HG02763 (cell line): ENCODE measurements around the gene TMEM185A.
"Not testable (repeated sequence)": the region's sequence is repeated elsewhere in the genome, so short reads cannot be mapped to it uniquely, and the experiment has no call there.

Experiments
- ATAC-seq: cut with Tn5 transposase; IDR thresholded peaks from one replicate; pipeline ENCODE4 v1.9.1; 2021; ENCODE audit warnings: mild to moderate bottlenecking, moderate library complexity; ENCODE audit not compliant: unreplicated experiment

TMEM185A gene

DNA sequence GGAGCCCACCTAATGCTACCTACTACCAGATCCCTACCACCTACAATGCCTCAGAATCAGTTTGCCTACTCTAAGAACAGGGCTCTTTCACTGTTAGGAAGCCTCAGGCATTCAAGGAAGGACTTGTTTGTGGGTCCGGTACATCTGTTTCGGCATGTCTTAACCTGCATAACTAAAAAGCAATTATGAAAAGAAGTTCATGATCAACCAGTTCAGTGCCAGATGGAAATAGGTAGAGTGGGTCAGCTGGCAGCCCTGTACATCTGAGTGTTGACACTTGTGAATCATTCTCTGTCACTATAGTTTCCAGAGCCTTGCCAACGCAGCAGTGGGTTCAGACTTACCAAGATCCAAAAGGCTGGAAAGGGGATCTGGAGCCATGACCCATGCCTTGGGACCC is 3.3 kb downstream of the TMEM185A start:
- no peak for ATAC-seq

DNA sequence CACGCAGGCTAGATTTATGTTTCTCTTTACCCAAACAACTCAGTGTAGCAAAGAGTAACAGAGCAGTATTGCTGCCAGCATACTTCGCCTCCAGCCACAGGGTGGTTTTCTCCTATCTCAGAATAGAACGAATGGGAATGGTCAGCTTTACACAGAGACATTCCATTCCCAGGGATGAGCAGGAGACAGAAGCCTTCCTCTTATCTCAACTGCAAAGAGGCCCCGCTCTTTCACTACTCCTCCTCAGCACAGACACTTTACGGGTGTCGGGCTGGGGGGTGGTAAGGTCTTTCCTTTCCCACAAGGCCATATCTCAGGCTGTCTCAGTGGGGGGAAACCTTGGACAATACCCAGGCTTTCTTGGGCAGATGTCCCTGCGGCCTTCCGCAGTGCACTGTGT is 4.8 kb downstream of the TMEM185A start:
- not testable (repeated sequence) for ATAC-seq

DNA sequence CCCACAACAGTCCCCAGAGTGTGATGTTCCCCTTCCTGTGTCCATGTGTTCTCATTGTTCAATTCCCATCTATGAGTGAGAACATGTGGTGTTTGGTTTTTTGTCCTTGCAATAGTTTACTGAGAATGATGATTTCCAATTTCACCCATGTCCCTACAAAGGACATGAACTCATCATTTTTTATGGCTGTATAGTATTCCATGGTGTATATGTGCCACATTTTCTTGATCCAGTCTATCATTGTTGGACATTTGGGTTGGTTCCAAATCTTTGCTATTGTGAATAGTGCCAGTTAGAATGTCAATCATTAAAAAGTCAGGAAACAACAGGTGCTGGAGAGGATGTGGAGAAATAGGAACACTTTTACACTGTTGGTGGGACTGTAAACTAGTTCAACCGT is 11.9 kb downstream of the TMEM185A start:
- not testable (repeated sequence) for ATAC-seq

DNA sequence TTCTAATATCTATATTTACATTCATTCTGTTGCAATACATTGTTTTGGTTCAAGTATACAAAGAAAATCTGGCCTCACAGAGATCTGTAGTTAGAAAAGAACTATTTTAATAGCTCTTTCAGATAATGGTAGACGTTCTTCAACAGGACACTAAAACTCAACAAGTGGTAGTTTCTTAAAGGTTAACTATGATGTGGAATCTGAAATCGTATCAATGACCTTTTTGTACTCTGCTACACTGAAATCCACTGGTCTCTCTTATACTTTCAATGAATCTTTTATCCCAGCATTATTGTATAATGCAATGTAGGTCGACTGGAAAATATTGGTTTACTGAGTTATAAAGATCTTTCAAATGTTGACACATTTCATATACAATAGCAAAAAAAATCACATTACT is 12.7 kb downstream of the TMEM185A start:
- ATAC-seq, result no peak

DNA sequence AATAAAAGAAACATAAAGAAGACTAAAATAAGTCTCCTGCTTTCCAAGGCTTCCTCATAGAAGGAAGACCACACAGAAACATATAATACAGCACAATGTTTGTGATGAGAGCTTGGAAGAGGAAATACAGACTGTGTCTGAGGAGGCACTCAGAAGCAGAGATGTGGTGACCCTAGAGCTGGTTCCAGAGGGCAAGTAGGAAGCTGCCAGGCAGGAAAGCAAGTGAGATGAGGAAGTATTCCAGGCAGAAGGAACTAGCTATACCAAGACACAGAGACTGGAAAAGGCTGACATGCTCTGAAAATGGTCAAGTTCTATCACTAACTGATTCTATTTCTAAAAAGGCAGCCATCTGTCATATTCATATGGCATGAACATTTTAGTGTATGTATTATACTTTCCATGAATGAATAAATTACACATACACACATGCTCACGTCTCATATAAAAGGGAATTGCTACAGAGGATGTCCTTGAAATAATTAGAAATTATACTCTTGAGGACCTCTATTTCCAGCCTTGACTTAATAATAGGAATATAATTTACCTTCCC is 19.9 kb downstream of the TMEM185A start:
- ATAC-seq, result no peak

DNA sequence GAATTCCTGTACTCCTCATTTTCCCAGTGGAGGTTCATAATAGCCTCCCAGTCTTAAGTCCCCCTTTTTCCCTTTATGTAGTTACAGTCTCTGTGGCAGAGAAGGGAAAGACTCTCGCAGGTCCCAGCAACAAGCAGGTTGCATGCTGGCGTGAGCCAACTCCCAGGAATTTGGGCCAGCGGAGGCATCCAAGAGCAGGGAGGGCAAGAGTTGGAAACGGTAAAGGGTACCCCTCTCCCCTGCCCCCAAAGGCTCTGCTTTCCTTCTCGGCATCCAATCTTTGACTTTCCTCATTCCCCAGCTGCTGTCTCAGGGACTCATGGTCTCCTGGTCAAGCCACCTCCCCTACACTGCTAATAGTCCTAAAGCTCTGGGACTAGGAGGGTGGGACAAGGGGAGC is 21.1 kb downstream of the TMEM185A start:
- ATAC-seq, result no peak

DNA sequence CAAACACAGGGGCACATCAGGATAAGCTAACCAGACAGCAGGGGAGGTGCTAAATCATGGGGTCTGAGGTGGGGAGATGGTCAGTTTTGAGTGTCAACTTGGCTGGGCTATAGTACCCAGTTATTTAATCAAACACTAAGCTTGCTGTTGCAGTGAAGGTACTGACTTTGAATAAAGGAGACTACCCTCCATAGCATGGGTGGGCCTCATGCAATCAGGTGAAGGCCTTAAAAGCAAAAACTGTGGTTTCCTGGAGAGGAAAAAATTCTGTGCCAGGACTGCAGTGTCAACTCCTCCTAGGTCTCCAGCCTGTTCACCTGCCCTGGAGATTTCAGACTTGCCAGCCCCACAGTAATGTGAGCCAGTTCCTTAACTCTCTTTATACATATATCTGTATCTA is 23.9 kb downstream of the TMEM185A start:
- ATAC-seq, result no peak

DNA sequence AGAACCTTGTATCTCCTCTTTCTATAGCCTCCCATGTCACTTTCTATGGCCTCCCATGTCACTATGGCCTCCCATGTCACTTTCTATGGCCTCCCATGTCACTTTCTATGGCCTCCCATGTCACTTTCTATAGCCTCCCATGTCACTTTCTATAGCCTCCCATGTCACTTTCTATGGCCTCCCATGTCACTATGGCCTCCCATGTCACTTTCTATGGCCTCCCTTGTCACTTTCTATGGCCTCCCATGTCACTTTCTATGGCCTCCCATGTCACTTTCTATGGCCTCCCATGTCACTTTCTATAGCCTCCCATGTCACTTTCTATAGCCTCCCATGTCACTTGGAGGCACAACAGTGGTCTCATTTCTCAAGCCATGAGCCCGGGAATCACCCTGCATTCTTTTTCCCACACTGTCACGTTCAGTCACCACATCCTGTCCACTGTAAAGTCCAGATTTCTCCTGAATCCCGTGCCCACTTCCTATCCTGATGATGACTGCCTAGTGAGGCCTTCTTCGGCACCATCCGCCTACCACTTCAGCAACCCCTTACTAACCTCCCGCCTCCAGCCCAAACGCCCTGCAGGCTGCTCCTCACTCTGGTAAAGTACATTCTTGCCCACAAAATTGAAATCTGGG is 26.2 kb downstream of the TMEM185A start:
- not testable (repeated sequence) for ATAC-seq

DNA sequence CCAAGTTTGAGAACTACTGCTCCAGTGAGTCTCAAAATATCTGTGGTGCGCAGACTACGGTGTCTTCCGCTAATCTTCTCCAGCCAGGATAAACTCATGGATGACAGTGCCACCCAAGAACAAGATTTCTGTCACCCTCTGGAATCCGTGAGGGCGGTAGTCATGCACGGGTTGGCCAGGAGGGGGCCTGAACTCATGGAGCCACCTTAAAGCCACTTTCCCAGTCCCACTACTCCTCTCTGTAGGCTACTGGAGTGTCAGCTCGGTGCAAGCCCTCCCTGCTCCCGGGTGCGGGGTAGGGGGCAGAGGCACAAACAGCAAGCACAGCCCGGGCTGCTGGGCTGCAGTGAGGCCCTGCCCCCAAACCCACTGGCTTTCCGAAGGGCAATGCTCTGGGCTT is 33.0 kb downstream of the TMEM185A start:
- ATAC-seq, result not testable (repeated sequence)

DNA sequence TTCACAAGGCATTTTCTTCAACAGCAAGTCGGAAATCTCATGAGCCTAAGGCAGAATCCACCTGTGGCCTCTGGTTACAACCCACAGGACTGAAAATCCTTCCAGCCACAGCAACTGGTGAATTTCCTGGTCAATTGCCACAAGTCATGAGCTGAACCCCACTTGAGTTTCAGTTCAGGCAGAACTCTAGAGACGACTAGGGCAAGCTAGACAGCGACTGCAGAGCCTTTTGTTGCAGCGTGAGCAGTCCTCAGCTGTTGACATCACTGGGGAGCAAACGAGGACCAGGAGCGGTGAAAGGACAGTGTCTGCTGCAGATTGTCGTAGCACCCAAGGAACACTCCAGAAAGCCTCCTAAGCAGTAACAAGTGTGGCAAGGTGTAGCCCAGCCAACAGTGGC is 35.6 kb downstream of the TMEM185A start:
- not testable (repeated sequence) for ATAC-seq

DNA sequence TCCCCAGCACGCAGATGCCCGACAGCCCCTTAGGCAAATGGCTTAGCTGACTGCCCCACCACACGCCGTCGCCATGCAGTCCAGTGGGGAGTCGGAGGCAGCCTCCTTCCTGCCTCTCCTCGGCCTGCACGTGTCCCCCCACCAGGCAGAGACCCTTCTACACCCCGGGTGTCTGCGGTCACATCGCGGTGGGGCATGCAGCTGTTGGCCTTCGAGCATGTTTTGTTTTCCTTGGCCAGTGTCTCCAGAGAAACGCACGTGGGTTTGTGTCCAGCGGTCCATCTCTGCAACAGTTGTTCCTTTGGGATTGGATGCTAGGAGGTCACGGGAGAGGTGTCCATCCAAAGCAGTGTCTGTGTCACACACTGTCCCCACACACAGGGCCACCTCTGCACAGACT is 36.4 kb downstream of the TMEM185A start, which contains the start of gene HSFX2:
TSS of gene HSFX2 (minus strand) at position 101 of the 400 bp plus-strand sequence. CDS start 614 bp downstream, outside the sequence.
- ATAC-seq, result not testable (repeated sequence)

DNA sequence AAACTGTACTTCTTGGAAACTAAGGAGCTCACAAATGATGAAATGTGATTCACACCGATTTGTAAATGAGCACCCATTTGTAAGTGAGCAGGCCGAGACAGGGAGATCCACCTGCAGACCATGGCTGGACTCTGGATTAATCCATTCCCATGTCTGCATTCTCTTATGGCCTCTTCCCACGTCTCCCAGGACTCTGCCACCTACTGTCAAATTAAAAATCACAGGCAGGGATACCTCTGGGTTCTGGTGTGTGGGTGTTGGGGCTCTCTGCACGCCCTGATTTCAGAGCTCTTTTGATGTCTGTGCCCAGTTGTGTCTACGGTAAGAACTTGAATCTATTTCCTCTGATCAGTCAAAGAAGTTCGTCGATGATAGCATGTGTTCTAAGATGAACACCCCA is 40.6 kb downstream of the TMEM185A start:
- ATAC-seq, result not testable (repeated sequence)

DNA sequence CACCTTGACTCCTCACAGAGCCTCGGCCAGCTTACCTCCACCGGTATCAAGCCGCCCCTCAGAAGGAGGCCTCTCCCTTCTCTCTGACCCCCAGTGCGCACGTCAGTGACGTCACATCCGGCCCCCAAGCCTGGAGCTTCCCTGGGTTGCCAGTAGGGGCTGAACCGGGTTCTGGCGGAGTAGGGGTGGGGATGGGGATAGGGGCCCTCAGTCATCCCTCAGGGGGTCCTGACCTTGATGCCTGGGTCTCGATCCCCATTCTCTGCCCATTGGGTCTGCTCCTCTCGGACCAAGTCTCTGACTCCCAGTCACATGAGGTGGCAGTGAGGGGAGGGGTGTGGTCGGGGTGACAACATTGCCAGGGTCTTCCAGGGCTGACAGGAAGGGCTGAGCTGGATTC is 44.2 kb downstream of the TMEM185A start, which contains the start of gene MAGEA9B:
TSS of gene MAGEA9B (minus strand) at position 101 of the 400 bp plus-strand sequence. CDS start 4,280 bp downstream, outside the sequence.
- not testable (repeated sequence) for ATAC-seq

DNA sequence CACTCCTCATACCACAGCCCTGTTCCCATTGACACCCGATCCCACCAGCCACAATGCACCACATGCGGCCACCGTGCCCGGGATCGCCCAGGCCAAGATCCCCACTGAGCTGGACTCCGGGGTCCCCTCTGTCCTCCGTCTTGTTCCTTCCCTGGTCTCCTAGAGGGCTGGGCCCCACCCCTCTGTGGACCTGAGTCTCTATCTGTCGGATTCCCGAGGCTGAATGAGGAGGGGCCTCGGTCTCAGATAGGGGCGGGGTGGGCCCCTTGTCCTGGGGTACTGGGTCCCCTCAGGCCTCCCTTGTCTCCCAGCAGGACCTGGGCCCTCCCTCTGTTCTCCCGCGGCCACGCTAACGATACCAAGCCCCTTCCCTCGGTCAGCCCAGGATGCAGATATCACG is 46.0 kb downstream of the TMEM185A start:
- ATAC-seq, result not testable (repeated sequence)

DNA sequence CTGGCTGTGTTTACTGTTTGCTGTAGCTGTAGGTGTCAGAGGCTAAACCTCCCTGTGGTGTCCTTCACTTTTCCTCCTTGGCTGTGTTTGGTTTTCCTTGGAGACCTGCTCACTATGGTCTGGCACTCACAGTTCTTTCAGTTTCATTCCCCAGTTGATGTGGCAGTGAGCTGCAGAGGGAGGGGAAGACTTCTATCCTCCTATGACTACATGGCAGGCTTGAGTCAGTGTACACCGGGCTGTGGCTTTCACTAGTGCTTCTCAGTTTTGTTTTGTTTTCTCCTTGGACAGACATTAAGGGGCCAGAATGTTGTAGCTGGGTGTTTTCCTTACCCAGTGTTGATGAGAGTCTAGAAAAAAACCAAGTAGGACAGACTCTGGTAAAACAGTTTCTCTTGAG is 58.1 kb downstream of the TMEM185A start:
- peak; percentile 100 for ATAC-seq

DNA sequence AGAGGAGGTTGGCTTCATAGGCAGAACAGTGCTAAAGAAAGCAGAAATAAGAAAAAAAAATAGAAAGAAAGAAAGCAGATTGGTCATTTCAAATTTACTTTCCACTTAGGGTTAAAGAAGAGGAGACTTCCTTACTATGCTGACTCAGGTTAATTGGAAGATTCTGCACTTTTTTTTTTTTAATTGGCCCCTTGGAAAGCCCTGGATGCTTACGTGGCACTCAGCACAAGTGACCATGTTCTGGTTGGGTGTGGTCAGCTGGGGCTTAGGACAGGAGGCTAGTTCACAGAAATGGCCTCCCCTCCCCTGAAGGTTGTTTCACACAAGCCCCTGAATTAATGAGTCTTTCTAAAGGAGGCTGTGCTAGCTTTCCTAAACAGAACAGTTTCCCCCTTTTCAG is 58.8 kb downstream of the TMEM185A start:
- no peak for ATAC-seq

DNA sequence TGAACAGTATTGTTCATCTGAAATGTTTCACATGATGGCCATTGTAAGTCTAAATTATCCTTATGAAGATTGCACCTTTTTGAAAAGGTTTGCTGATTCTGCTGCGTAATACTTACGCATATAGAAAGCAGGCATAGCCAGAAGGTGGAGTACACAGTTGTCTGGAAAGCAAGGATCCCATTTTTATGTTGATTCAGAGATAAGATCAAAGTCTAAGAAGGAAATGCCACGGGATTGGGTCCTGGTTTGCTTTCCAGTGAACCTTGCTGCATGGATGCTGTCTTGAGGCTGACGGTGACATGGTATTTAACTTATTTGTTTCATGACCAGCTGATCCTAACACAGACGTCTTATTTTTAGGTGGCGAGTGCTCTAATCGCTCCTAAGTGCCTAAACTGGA is 59.8 kb downstream of the TMEM185A start:
- no peak for ATAC-seq

DNA sequence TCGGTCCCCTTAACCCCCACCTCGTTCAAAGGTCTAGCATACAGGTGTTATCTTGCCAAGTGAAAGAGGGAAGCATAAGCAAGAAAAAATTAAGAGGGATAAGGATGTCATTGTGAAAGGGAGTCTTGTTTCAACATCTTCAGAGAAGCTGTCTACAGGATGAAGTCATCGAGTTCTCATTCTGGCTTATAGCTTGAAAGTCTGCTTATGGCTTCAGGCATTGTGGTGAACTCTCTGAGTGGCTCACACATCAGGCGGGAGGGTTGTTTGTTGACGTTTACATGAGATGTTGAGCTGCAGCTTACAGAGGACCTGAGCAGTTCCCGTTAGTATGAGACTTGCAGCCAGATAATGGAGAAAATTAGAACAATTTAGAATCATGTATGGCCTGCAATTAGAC is 60.9 kb downstream of the TMEM185A start:
- no peak for ATAC-seq

DNA sequence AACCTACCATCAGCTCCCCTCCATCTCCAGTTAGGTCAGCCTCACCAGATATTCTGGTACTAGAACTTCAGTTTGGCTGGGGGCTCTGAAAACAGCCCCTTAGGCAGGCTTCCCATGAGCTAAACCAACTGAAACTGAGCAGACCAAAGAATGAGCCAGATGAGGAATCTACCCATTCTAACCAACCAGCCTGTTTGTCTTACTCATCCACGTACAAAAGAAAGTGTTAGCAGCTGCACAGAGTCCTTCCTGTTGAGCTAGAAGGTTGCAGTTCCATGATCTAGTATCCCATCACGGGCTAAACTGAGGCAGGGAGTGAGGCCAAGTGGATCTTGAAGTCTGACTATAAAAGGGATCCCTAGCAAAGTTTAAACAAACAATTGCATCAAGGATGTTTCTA is 61.8 kb downstream of the TMEM185A start:
- ATAC-seq, result no peak

DNA sequence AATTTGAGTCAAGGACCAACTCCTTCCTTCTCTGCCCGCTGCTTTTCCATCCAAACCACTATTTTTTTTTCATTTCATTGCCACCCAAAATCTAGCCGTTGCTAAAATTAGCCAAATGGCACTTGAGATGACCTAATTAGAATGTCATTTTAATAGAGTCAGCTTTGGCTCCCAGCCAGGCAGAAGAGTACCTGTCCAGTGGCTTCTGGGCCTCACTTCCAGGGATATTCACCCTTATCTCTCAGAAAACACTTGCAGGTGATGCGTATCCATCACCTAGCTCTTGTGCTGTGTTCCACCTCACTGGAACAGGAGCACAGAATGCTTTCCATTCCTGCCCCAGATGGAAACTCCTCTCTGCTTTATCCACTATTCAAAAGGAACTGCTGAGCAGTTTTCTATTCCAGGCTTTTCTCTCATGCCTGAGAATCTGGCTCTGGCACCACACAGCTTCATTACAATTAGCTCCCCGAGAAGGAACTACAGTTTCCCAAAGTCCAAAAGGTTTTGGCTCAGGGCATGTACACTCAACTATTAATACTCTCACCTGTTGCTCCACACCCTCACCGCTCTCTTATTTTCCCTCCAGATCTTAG is 62.8 kb downstream of the TMEM185A start:
- no peak for ATAC-seq

DNA sequence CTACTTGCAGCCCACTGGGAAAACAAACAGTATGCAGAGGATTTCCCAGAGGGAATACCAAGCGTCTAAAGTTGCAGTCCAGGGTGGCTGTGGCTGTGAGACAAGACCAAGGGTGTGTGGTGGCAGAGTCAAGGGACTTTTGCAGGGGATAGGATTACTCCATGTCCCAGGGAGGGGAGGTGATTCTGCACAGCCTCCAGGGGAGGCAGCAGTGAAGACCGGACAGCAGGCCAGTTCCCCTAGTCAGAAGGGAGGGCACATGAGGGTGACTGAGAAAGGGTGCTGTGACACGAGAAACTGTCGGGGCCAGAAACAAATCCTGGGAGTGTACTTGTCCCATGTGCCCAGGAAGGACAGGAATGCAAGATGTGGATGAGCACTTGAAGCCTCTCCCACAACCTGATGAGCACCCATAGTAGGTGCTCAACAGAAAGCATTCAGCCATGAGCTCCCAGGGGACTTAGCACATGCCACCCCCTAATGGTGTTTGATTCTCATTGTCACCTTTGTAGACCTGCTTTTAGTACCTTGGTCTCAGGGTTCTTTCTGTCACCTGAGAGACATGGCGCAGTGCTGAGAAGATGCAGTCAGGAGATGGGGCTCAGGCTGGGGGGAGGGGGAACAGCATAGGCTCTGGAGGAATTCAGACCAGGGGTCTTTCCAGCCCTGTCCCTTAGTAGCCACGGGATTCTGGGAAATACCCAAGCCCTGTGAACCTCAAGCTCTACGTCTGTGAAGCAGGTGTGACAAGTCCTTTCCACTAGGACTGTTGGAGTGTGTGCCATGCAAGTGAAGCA is 63.8 kb downstream of the TMEM185A start:
- no peak for ATAC-seq
